ENCODE results near the gene FAM228A. TPM values are rescaled to one million over a fixed set of nuclear protein-coding genes. Genes with fewer than 3 reads are reported as not detected.

The FAM228A gene
- total and polyA plus RNA-seq, 2 donors, result 0.70 to 1.0 TPM

GRCh38 chr2:24203029-24203786 is 28.4 kb downstream of the FAM228A start:
- DNase-seq (ENCODE audit: extremely low spot score), result peak; percentile 43
- WGBS, result 56% methylated on average over 19 of the region's 19 CpGs
- Histone ChIP-seq H3K4me3 (ENCODE audit: low read depth, low read length) (no peak overlapping the region), H3K27ac (ENCODE audit: low read depth) (no peak overlapping the region), H3K4me1 (ENCODE audit: insufficient read depth) (no peaks in the 10 kb centered on the region), H3K36me3 (ENCODE audit: insufficient read depth) (no peaks in the 10 kb centered on the region)

DNA sequence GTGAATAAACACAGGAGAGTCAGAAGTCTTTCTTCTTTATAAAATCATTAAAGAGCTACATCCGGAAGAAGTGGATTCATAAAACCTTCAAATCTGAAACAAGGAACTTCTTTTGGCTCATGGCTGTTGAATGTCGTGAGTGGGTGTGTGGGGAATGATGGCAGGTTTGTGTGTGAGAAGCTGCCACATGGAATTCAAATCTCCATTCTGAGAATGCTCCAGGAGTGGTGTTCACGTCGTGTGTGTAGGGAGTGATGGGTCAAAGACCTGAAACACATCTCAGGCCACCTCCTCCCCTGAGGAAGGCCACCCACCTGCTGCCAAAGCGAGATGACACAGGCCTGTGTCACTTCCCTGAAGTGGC is 28.9 kb downstream of the FAM228A start:
- DNase-seq (ENCODE audit: extremely low spot score), result no peak
- Histone ChIP-seq H3K27ac (ENCODE audit: low read depth) (no peak overlapping the region), H3K36me3 (ENCODE audit: insufficient read depth) (no peaks in the 10 kb centered on the region), H3K4me3 (ENCODE audit: low read depth, low read length) (no peak overlapping the region), H3K4me1 (ENCODE audit: insufficient read depth) (no peaks in the 10 kb centered on the region)
- WGBS, result 56% methylated on average over 5 of the region's 5 CpGs

DNA sequence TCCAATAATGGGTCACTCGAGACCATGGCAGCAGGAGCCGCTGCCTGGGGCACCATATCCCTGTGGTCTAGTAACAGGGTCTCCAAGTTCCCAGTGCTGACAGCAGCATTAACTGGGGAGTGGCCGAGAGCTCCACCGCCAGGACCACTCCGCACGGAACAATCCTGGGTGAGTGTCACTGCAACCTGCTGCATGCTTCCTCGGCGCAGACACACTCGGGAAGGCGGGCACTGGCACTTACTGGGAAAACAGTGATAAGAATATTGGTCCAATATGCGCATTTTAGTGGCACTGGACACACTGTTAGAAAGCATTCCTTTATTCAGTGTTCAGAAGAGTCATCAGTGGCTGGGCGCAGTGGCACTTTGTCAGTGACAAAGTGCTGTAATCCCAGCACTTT is 29.7 kb downstream of the FAM228A start:
- Histone ChIP-seq H3K27ac (ENCODE audit: low read depth) (no peak overlapping the region), H3K36me3 (ENCODE audit: insufficient read depth) (peaks cover 1% of the 10 kb centered on the region), H3K4me1 (ENCODE audit: insufficient read depth) (no peaks in the 10 kb centered on the region), H3K4me3 (ENCODE audit: low read depth, low read length) (no peak overlapping the region)
- no peak for DNase-seq (ENCODE audit: extremely low spot score)
- WGBS, result 94% methylated on average over 12 of the region's 12 CpGs

DNA sequence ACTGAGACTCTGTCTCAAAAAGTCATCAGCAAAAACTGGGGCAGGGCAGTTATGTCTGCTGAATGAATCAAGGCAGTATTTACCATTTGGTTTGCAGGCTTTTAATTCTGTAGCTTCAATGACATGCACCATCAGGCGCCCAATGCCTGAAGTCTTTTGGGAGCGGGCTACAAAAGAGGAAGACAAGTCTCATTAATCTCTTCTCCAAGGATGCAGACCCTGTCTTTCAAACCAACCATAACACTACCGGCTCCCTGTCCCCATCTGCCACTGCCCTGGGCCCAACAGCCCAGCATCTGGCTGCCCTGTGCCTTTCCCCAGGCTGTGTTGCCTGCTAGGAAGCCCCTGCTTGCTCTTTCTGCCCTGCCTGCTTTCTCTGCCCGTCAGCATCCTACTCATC is 30.3 kb downstream of the FAM228A start:
- Histone ChIP-seq H3K4me3 (ENCODE audit: low read depth, low read length) (no peak overlapping the region), H3K36me3 (ENCODE audit: insufficient read depth) (peaks cover 2% of the 10 kb centered on the region), H3K4me1 (ENCODE audit: insufficient read depth) (no peaks in the 10 kb centered on the region), H3K27ac (ENCODE audit: low read depth) (no peak overlapping the region)
- 94% methylated on average over 4 of the region's 4 CpGs for WGBS
- DNase-seq (ENCODE audit: extremely low spot score), result no peak

GRCh38 chr2:24206242-24206641 is 31.4 kb downstream of the FAM228A start:
- peaks cover 2% of the 10 kb centered on the region for H3K36me3 ChIP-seq (ENCODE audit: insufficient read depth)
- 90% methylated on average over 6 of the region's 6 CpGs for WGBS
- no peaks in the 10 kb centered on the region for H3K4me1 ChIP-seq (ENCODE audit: insufficient read depth)
- no peak overlapping the region for H3K4me3 ChIP-seq (ENCODE audit: low read depth, low read length)
- no peak for DNase-seq (ENCODE audit: extremely low spot score)
- no peak overlapping the region for H3K27ac ChIP-seq (ENCODE audit: low read depth)

DNA sequence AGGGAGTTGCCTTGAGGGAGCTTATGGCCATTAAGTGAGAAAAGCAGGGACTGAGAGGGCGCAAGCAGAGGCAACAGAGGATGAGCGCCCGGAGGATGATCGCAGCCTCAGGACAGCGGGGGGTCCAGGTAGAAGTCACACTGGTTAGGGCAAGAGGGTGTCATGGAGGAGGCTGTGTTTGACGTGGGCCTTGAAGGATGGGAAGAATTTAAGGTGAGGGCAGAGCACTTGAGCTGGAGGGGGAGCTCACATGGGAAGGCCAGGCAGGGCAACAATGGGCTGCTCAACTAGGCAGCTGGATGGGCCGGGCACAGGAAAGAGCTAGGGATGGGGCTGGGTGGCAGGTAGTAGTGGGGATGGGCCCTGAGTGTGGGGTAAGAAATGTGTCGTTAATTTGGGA is 31.9 kb downstream of the FAM228A start:
- H3K4me3 ChIP-seq (ENCODE audit: low read depth, low read length), result no peak overlapping the region
- WGBS, result 86% methylated on average over 8 of the region's 8 CpGs
- H3K27ac ChIP-seq (ENCODE audit: low read depth), result no peak overlapping the region
- H3K36me3 ChIP-seq (ENCODE audit: insufficient read depth), result peaks cover 4% of the 10 kb centered on the region
- H3K4me1 ChIP-seq (ENCODE audit: insufficient read depth), result no peaks in the 10 kb centered on the region
- no peak for DNase-seq (ENCODE audit: extremely low spot score)

DNA sequence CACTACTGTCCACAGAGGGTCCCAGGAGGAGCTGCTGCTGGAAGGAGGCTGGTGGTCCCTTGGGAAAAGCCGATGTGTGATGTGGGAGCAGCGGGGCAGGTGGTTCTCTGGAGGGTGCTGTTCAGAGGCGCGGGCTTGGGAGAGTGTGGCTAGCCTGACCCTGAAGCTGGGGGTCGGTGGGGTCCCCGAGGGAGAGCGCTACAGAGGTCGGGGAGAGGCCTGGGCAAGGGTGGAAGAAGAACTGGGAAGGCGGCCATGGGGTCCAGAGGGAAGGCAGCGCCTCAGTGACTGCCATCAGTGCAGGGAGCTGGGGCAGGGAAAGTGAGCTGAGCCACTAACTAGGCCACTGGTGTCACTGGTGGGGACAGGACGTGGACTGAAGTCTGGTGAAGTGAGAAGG is 32.5 kb downstream of the FAM228A start:
- WGBS, result 86% methylated on average over 11 of the region's 11 CpGs
- DNase-seq (ENCODE audit: extremely low spot score), result no peak
- H3K36me3 ChIP-seq (ENCODE audit: insufficient read depth), result peaks cover 4% of the 10 kb centered on the region

GRCh38 chr2:24208490-24208889 is 33.6 kb downstream of the FAM228A start:
- Histone ChIP-seq H3K4me1 (ENCODE audit: insufficient read depth) (no peaks in the 10 kb centered on the region), H3K27ac (ENCODE audit: low read depth) (no peak overlapping the region), H3K4me3 (ENCODE audit: low read depth, low read length) (no peak overlapping the region), H3K36me3 (ENCODE audit: insufficient read depth) (peaks cover 4% of the 10 kb centered on the region)
- no peak for DNase-seq (ENCODE audit: extremely low spot score)
- 96% methylated on average over 16 of the region's 16 CpGs for WGBS

More for the DNA sequence above, 32.5 kb downstream of the FAM228A start:
- H3K4me3 ChIP-seq (ENCODE audit: low read depth, low read length), result no peak overlapping the region
- no peak overlapping the region for H3K27ac ChIP-seq (ENCODE audit: low read depth)
- no peaks in the 10 kb centered on the region for H3K4me1 ChIP-seq (ENCODE audit: insufficient read depth)

- Histone ChIP-seq H3K4me1 (ENCODE audit: insufficient read depth) (no peaks in the 10 kb centered on the region), H3K36me3 (ENCODE audit: insufficient read depth) (peaks cover 4% of the 10 kb centered on the region), H3K27ac (ENCODE audit: low read depth) (no peak overlapping the region), H3K4me3 (ENCODE audit: low read depth, low read length) (no peak overlapping the region)
- WGBS, result 90% methylated on average over 17 of the region's 17 CpGs
- DNase-seq (ENCODE audit: extremely low spot score), result no peak
Observed at GRCh38 chr2:24209389-24210105, 34.7 kb downstream of the FAM228A start.

GRCh38 chr2:24210106-24210455 is 35.2 kb downstream of the FAM228A start:
- no peak for DNase-seq (ENCODE audit: extremely low spot score)
- H3K4me3 ChIP-seq (ENCODE audit: low read depth, low read length), result no peak overlapping the region
- H3K4me1 ChIP-seq (ENCODE audit: insufficient read depth), result no peaks in the 10 kb centered on the region
- WGBS, result 94% methylated on average over 2 of the region's 2 CpGs
- peaks cover 4% of the 10 kb centered on the region for H3K36me3 ChIP-seq (ENCODE audit: insufficient read depth)
- no peak overlapping the region for H3K27ac ChIP-seq (ENCODE audit: low read depth)

- peaks cover 4% of the 10 kb centered on the region for H3K36me3 ChIP-seq (ENCODE audit: insufficient read depth)
- no peak for DNase-seq (ENCODE audit: extremely low spot score)
- 95% methylated on average over 21 of the region's 21 CpGs for WGBS
Observed at GRCh38 chr2:24210723-24211122, 35.9 kb downstream of the FAM228A start.

DNA sequence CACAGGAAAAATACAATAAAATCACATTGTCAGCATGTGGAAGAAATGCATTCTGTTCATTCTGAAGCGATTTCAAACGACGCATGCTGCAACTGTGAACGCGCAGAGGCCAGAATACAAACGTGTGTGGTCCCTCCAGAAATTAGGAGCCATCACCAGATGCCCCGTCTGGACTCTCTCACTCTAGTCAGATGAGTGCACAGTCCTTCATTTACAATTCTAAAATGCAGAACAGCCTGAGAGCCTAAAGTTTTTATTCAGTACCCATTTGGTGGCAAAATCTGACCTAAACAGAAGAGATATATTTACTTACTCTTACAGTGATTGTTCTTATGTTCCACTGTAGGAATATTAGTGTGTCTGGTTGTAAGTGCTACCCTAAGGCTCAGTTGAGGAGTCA is 36.6 kb downstream of the FAM228A start:
- WGBS, result 67% methylated on average over 7 of the region's 7 CpGs
- Histone ChIP-seq H3K36me3 (ENCODE audit: insufficient read depth) (peaks cover 7% of the 10 kb centered on the region), H3K27ac (ENCODE audit: low read depth) (no peak overlapping the region), H3K4me1 (ENCODE audit: insufficient read depth) (no peaks in the 10 kb centered on the region), H3K4me3 (ENCODE audit: low read depth, low read length) (no peak overlapping the region)
- no peak for DNase-seq (ENCODE audit: extremely low spot score)

More at GRCh38 chr2:24210723-24211122, 35.9 kb downstream of the FAM228A start:
- Histone ChIP-seq H3K27ac (ENCODE audit: low read depth) (no peak overlapping the region), H3K4me3 (ENCODE audit: low read depth, low read length) (no peak overlapping the region), H3K4me1 (ENCODE audit: insufficient read depth) (no peaks in the 10 kb centered on the region)

DNA sequence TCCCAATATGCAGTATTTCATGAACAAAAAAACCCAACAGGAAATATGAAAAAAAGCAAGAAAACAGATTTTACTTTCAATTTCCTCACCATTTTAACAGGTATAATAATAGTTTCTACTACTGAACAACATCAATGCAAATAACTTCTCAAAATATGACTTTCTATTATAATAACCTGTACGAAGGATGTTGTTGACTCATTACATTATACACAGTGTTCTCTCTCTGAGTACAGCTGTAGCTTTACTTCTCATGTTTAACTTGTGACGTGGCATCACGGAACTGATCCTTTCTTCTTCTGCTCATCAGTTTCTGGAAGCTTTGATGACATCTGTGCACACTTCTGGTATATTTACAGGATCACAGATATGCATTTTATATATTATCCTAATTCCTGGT is 40.0 kb downstream of the FAM228A start:
- no peak overlapping the region for H3K27ac ChIP-seq (ENCODE audit: low read depth)
- H3K4me1 ChIP-seq (ENCODE audit: insufficient read depth), result no peaks in the 10 kb centered on the region
- no peak overlapping the region for H3K4me3 ChIP-seq (ENCODE audit: low read depth, low read length)
- DNase-seq (ENCODE audit: extremely low spot score), result no peak
- 93% methylated on average over 3 of the region's 3 CpGs for WGBS
- peaks cover 6% of the 10 kb centered on the region for H3K36me3 ChIP-seq (ENCODE audit: insufficient read depth)

DNA sequence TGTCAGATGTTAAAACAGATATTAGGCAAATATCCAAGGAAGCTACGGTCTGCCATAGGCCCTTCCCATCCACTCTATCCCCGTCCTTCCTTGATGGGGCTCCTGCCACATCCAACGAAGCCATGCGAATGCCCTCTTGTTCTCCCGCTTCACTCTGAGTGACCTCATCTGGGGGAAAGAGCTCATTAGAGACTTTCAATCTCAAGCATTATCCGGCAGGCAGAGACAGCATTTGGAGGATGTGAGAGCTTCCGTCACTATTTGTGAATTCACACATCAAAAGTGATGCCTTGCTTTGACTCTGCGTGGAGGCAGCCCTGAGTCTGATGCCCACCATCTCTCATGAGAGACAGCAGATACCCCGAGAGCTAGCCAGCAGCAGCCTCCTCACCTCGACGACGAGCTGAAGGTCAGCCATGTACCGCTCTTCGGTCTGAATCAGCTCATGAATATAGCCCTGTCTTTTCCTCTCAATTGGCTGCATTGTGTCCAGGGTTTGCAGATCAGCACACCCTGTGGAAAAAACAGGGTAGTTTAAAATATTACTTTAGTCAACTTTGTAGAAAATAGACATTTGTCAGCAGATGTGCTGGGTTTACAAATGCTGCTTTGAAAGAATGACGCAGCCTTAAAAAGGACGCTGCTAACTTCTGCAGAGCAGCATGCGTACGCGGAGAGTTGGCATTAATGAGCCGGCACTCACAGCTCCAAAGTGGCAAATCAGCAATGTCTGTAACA is 45.9 kb downstream of the FAM228A start:
- WGBS, result 90% methylated on average over 20 of the region's 20 CpGs
- peaks cover 5% of the 10 kb centered on the region for H3K36me3 ChIP-seq (ENCODE audit: insufficient read depth)
- H3K27ac ChIP-seq (ENCODE audit: low read depth), result no peak overlapping the region
- H3K4me1 ChIP-seq (ENCODE audit: insufficient read depth), result no peaks in the 10 kb centered on the region
- H3K4me3 ChIP-seq (ENCODE audit: low read depth, low read length), result no peak overlapping the region
- no peak for DNase-seq (ENCODE audit: extremely low spot score)
